Stimulated activated CD4-positive, alpha-beta T cell treated with anti-CD3 and anti-CD28 coated beads, Interleukin-4, amount 100 ng/mL, for 4 hours (primary cell): Measurements from ENCODE around the gene DYNLRB1.
"Not testable (repeated sequence)": the region's sequence is repeated elsewhere in the genome, so short reads cannot be mapped to it uniquely, and the experiment has no call there.

Experiments
- DNase-seq, 2 experiments: peaks; one replicate each; pipeline ENCODE4 v3.0.0-alpha.2; 2020

The DYNLRB1 gene

DNA sequence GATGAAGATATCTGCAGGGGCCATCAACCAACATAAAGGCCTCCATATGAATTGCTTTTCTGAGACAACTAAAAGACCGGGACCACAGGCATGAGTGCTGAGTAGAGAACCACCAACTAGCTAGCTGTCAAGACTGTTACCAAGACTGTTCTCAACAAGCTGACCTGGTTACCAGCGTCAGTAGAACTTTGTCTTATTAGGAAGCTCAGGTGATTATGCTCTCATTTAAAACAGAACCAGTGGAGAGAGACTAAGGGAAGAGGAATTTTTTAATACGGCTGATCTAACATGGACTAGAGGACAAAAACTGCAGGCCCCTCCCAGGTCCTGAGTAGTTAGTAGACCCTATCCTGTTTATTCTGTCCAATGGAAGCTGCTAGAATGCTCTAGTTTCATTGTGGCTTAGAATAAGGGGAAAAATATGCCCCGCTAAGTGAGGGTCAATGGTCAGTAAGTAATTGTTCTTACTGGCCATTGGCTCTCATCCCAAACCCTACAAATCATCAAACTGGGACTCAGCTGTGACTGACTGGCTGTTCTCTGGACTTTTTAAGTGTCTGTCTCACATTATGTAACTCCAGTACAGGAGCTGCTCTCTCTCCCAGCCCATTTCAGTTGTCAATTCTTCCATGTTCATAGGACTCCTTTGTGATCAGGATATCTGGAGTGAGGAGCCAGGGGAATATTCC, 3.8 kb upstream of the DYNLRB1 start:
- DNase-seq, result no peak

DNA sequence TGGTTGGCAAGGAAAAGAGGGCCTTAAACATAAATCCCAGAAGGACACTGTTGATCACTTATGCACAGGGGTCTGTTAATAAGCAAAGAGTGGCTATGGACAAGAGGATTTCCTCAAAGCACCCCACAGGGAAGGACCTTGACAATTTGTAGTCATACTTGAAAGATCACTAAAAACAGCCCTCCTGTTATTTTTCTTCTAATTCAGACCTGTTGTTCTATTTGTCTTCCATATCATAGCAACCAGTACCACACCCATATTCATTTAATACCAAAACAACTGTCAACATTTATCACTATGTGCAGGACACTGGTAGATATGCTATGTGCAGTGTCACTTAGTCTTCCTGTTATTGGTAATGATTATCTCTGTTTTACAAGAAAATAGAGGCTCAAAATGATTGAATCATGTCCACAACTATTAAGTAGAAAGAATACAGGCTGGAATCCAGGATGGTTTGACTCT, 3.2 kb upstream of the DYNLRB1 start:
- DNase-seq, result no peak

DNA sequence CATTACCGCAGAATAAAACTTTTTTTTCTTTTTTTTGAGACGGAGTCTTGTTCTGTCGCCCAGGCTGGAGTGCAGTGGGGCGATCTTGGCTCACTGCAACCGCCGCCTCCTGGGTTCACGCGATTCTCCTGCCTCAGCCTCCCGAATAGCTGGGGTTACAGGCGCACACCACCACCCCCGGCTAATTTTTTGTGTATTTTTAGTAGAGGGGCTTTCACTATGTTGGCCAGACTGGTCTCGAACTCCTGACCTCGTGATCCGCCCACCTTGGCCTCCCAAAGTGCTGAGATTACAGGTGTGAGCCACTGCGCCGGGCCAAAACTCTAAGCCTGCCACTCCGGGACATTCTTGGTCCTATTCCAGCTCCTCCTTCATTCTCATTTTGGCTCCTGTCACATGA, 2.2 kb upstream of the DYNLRB1 start:
- not testable (repeated sequence) for DNase-seq

DNA sequence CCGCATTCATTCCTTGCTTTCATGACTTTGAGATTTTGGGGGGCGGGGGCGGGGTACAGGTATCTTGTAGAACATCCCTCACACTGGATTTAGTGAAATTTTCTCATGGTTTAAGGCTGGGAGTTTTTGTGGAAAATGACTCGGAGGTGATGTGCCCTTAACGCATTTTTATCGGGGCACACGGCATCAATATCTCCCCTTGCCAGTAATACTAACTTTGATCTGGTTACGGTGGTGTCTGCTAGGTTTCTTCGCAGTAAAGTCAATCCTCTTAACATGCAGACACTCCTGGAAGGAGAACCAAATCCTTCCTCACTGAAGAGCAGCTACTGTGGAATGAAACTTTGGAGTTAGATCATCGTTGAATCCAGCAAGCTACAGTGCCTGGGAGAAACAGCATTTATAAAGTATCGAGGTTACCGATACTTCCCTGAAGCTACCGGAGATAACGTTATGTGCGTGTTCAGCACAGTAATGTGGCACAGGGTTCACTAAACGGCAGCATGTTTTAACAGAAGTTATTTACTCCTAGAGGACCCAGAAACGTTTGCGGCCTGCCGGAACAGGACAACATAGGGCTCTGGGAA, 1.2 kb upstream of the DYNLRB1 start:
- no peak for DNase-seq

DNA sequence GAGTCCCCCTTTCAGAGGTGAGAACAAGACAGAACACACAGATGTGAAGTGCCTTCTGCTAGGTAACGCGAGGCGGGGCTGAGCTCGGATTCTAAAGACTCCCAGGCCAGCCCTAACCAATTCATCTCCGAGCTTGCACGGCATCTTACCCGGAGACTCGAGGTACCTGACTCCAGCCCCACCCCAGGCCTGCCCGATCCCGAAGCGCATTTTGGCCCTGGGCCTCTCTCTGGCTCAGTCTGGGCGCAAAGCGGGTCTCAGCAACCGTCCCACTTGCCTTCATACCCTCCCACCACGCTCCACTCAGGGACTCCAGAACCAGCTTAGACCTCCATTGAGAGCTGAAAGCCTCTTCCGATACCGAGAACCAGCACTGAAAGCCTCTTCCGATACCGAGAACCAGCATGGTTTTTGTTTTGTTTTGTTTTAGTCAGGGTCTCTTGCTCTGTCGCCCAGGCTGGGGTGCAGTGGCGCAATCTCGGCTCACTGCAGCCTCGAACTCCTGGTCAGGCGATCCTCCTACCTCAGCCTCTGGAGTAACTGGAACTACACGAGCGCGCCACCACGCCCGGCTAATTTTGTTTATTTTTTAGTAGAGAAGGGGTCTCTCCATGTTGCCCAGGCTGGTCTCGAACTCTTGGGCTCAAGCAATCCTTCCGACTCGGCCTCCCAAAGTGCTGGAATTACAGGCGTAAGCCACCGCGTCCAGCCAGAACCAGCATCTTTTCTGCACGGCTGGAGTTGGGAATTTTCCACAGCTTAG, 557 bp upstream of the DYNLRB1 start:
- peak; percentile 65 to 69 for DNase-seq

DNA sequence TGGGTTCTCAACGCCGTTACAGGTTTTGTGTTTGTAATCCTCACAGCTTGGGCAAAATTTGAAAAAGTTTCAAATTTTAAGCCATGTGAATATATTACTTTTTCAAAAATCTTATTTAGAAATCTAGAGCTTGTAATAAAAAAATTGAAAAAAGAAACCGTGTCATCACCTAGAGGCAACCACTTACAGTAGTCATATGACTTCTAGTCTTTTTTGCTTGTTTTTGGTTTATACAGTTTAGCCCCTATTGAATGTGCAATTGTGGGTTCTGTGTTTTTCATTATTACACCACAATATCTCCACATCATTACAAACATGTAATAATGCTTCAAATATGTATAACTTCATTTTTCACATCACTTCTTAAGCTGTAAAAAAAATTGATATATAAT, 888 bp downstream of the DYNLRB1 start:
- no peak for DNase-seq

DNA sequence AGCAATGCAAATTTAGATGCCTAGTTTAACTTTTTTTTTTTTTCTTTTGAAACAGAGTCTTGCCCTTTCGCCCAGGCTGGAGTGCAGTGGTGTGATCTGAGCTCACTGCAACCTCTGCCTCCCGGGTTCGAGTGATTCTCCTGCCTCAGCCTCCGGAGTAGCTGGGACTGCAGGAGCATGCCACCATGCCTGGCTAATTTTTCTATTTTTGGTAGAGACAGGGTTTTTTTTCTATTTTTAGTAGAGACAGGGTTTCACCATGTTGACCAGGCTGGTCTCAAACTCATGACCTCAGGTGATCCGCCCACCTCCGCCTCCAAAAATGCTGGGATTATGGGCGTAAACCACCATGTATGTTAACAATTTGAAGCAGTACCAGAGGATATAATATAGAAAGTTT, 2.6 kb downstream of the DYNLRB1 start:
- DNase-seq, result not testable (repeated sequence)

DNA sequence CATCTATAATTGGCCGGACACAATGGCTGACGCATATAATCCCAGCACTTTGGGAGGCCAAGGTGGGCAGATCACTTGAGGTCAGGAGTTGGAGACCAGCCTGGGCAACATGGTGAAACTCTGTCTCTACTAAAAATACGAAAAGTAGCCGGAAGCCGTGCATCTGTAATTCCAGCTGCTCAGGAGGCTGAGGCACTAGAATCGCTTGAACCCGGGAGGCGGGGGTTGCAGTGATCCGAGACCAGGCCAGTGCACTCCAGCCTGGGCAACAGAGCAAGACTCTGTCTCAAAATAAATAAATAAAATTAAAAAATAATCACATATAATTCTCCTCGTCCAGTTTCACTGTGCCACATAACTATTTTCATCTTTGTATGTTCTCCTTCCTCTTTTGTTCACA, 3.6 kb downstream of the DYNLRB1 start:
- not testable (repeated sequence) for DNase-seq

DNA sequence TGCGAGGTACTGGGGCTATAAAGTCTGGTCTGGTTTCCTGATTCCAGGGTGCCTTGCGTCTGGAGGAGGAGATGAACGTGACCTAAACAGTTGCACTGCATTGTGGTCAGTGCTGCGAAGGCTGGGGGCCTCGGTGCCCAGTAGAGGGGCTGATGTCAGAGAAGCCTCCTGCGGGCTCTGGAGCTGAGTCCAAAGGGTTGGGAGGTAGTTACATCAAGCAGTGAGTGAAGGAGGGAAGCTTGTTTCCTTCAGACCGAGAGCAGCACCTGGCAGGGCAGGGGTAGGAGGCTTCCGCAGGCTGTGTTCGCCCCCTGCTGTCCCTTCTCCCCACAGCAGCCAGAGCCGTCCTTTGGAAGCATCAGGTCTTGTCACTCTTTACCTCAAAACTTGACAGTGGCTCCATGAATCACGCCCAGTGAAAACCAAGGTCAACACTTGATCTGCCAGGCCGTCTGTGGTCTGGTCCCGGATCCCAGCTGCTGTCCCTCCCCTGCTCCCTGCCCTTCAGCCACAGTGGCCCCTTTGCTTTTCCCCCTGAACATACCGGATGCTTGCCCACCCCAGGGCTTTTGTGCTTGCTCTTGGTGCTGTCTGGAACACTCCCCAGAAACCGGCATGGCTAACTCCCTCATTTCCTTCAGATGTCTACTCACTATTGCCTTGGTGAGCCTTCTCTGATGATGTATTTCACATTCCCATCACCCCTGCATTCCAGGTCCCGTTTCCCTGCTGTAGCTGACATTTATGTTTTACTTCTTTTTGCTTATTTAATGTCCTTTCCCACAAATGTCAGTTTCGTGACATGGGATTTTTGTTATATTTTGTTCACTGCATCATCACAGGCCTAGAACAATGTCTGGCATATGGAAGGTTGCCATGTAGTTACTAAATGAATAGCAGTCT, 7.0 kb downstream of the DYNLRB1 start:
- peak; percentile 37 for DNase-seq

DNA sequence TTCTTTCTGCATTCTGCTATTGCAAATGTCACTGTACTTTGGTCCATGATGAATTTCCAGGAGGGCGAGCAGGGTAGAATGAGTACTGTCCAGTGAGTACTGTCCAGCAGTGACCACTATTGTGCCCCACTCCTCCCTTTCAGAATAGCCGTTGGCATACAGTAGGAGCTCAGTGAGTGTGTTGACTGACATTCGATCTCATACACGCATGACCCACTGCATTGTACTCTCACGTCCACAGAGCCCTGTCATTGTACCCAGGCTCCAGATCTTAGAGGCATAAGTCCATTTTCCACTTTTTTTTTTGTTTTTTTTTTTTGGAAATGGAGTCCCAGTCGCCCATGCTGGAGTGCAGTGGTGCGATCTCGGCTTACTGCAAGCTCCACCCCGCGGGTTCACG, 8.2 kb downstream of the DYNLRB1 start:
- DNase-seq, result no peak

DNA sequence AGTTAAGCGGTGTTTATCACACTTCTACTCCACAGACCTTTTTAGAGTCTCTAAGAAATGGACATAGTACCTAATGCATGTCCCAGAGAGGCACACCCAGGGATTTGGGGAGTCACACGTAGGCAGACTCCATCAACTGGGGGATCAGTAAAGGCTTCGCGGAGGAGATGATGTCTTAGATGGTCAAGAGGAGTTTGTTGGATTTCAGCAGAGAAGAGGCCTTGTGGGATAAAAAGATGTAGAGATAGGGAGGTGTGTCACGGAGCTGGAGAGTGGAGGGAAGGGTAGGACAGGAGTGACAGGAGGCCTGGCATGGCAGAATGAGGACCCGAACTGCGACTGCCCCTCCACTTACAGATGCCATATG, 9.1 kb downstream of the DYNLRB1 start:
- DNase-seq, result no peak

DNA sequence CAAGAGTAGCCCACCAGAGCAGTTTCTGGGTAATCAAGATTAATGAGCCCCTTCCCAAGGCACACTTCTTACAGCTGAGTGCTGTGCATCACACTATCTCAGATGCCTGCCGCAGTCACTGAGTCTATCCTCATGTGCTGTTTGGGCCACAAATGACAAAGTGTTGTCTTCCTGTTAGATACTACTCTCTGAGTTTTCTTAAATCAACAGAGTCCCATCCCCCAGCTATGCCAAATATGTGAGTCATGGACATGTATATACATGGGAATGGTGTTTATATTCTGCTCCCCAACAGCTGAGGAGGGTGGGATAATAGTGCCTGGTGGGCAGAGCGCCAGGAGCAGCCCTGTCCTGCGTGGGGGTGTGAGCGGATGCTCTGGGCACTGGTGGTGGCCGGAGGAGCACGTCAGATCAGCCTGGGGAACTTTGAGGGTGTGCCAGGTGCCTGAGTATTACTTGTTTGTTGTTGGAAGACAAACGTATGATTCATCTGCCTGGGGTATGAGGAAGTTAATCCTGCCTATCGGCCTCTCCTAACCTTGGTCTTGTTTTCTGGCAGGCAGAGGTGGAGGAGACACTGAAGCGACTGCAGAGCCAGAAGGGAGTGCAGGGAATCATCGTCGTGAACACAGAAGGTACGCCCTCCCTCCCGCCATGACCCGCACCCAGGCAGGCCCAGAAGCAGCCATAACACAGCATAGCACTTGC, 9.6 kb downstream of the DYNLRB1 start:
- DNase-seq, result no peak

DNA sequence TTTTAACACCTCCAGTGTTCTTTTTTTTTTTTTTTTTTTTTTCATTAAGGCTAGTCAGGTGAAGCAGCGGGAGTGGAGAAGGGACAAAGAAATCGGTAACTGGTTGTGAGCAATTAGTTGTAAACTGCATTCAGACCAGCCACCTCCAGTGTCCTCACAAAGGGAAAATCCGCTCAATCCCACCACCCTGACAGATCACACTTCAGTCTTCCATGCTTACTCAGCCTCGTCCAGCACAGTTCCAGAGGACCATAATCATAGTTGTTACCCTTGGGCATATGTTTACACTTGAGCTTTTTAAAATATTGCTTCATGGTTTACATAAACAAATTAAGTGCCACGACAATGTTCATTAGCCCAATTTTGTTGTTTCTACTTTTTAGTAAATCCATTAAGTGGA, 10.2 kb downstream of the DYNLRB1 start:
- DNase-seq, result no peak

DNA sequence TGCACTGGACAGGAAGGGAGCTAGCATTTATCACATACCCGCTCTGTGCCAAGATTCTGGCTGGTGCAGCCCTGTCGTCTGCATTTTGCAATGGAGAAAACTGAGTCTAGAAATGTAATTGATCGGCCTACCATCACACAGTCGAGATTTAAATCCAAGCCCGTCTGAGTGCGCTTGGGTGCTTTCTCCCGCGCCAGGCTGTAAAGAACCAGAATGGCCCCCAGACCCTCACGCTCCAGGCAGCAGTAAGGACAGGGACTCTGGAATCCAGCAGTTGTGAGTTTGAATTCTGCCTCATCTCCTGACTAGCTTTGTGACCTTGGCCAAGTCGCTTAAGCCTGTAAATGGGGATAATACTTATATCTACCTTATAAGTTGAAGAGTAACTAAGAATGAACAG, 10.8 kb downstream of the DYNLRB1 start:
- no peak for DNase-seq

DNA sequence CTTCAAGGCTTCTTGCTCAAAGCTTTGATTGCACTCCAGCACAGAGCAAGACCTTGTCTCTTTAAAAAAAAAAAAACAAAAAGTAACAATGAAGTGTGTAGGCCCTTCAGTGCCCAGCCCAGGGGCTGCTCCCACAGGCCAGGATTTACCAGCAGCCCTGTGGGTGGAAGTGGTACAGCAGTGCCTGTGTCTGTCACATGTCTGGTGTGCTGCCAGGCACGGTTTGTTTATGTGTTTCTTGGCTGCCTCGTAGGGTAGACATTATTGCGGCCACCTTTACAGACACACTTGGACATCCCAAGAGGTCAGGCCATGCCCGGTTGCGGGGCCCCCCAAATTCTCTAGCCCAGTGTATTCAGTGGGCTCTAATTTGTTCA, 12.7 kb downstream of the DYNLRB1 start:
- DNase-seq, result no peak

DNA sequence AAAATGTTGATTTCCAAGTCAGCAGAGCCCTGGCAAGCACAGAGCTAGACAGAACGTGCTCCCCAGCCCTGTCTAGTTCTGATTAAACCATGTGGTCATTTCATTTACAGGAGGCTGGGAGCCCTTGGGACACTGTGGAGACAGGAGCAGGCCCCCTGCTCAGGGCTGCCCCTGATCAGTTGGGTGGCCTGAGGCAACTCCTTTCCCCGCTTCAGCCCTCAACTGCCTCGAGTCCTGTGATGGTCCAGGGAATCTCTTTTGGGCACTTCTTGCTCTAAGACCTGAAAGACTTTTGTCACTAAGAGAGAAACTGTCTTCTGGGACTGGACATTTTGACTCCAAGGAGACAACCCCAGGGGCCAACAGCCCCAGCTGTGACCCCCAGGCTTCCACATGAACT, 13.5 kb downstream of the DYNLRB1 start:
- no peak for DNase-seq

DNA sequence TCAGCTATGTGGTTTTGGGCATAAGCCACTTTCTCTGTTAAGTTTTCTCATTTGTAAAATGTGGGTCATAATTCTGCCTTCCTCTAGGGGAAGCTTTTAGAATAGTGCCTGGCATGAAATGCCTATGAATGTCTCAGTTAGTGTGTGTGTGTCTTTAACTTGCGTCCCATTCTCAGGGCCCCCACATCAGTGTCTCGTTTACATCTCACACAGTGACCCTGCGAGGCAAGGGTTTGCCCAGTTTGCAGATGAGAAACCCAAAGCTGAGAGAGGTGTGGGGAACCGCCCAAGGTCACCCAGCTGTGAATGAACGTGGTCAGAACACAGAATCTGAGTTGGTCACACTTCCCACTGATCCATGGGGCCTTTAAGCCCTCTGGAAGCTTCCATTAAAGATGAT, 14.1 kb downstream of the DYNLRB1 start:
- DNase-seq, result no peak

DNA sequence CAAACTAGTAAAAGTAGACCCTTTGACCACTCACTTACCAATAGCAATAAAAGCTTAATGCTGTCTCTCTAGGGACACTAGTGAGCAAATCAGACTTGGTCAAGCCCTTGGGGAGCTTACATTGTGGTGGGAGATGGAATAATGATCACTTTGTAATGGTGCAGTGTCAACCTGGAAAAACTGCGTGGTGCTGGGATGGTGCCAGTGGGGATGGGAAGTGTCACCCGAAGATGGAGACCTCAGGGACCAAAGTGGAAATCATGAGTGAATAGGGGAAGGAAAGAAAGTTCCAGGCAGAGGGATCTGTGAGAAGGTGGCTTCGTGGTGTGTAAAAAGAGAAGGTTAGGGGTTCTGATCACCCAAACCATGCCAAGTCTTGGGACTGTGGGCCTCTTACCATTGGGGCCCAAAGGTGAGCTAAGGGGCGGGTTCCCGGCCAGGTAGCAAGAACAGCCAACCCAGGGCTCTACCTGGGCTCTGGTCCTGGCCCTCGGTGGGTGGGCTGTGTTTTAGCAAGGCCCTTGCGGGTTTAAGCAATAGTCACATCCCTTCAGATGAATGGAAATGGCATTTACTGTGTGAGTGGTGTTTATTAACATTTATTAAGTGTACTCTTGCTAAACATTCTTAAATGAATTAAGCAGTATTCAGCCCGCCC, 15.5 kb downstream of the DYNLRB1 start:
- DNase-seq, result no peak

DNA sequence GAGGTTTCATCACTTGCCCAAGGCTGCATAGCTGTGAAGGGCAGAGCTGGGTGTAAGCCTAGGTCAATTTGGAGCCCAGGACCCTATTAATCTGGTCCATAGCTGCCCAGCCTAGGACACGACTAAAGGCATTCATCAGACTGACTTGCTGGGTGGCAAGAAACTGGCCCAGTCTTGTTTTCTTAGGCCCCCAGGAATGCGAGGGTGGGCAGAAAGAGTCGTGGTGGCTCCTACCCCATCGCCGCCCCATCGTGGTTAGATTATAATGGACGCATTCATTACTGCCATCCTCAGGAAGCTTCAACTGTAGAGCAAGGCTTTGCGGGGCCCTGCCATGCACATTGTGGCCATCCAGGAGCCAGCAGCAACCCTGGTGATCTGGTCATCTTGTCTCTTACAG, 16.1 kb downstream of the DYNLRB1 start:
- no peak for DNase-seq

DNA sequence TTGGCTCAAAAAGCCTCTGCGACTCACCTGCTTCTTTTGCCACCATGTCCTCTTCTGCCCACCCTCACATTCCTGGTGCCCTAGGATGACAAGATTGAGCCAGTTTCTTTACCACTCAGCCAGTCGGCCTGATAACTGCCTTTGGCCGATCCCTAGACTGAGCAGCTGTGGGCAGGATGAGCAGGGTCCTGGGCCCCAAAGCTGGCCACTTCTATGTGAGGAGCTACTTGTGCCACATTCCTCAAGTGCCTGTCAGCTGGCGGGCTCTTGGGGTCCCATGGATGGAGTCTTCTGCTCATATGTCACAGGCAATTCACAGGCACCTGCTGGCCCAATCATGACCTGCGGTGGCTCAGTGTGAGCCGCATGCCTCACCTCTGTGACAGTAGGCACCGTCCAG, 16.5 kb downstream of the DYNLRB1 start:
- no peak for DNase-seq

DNA sequence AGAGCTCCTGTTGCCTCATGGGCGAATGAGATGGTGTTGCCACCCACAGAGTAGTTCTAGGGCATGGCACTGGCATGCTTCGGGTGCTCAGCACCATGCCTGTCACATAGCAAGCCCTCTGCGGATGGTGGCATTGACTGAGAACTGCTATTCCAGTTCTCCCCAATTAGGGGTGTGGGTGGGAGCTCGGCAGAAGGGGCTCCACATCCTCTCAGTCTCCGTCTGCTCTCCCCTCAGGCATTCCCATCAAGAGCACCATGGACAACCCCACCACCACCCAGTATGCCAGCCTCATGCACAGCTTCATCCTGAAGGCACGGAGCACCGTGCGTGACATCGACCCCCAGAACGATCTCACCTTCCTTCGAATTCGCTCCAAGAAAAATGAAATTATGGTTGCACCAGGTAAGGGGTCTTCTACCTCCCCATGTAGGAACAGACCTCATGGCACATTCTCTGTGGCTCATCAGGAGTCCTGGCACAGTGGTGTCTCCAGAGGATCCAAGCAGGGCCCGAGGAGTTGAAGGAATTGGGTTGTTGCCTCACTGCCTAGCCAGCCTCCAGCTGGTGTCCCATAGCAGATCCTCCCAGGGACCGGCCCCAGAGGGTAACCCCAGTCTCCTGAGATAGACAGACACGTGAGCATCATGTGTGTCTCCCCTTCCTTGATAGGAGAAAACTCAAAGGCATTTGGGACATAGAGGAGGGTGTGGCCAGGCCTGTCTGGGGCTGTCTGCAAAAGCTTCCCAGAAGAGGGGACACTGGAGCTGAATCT, 18.4 kb downstream of the DYNLRB1 start:
- DNase-seq, result no peak
